HG02759 (cell line): ENCODE data around the gene RER1.

Experiments used
- ATAC-seq: cut with Tn5 transposase; IDR thresholded peaks from one replicate; pipeline ENCODE4 v1.9.1; 2021; ENCODE audit warnings: mild to moderate bottlenecking, moderate library complexity; ENCODE audit not compliant: unreplicated experiment

The RER1 gene

GRCh38 chr1:2375246-2375922, 16.3 kb upstream of the RER1 start:
- ATAC-seq: no peak

DNA sequence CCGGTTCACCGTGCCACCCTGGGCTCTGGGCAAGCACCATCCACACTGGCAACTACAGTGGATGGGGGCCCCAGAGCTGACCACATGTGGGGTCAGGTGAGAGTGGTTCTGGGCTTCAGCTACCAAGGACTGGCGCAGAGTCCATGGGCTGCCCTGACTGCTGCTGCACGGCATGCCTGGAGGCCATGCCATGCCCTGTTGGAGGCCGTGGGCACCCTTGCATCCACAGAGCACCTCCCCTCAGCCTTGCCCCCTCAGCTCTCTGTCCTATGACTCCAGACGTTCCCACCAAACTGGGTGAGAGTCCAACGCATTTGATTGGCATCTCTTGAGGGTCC, 15.7 kb upstream of the RER1 start:
- ATAC-seq: no peak

GRCh38 chr1:2376261-2376741, 15.3 kb upstream of the RER1 start:
- ATAC-seq: no peak

DNA sequence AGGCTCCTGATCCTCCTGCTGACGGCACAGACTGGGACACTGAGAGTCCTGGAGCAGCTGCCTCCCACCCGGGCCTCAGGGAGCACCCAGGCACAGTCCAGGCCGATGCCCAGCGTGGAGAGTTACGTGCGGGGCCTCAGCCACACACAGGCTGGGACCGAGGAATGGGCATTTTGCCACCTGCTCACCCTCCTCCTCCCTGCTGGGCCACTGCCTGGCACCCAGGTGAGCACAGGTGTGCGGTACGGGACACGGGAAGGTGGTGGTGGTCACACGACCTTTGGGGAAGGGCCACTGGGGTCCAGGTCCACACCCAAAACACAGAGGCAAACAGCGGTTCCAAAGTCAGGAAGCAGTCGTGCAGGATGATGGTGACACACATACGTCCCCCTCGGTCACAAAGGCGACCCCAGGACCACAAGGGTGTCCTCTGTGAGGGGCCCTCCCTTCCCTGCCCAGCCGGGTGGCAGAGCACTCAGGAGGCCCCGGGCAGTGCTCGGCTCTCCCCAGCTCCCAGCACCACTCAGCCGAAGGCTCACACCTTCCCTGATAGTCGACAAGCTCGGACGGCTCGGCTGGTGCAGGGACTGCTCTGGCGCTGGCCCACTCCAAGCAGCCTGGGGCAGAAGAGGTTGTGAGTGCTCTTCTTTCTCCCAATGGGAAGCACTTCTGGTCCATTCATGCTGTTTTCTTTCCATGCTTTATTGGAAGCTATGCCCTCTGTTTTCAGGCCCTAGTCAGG, 14.5 kb upstream of the RER1 start:
- ATAC-seq: no peak

- ATAC-seq: no peak
These were observed 13.7 kb upstream of the RER1 start for GRCh38 chr1:2377751-2378440.

DNA sequence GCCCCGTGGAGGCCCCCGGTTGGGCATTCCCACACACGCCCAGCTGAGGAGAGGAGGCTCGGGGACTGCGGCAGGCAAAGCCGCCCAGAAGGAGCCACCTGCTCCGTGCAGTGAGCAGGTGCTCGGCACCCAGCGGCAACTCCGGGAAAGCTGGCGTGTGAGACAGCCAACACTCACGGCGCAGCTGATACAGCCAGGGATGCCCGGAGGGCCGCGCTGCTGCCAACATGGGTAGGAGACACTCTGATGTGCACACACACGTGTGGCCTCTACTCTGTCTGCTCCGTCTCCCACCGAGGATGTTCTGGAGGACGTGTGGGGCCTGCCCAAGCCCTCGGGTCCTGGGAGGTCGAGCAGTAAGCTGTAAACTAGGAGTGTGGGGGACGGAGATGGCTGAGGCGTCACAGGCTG, 13.2 kb upstream of the RER1 start:
- ATAC-seq: no peak

DNA sequence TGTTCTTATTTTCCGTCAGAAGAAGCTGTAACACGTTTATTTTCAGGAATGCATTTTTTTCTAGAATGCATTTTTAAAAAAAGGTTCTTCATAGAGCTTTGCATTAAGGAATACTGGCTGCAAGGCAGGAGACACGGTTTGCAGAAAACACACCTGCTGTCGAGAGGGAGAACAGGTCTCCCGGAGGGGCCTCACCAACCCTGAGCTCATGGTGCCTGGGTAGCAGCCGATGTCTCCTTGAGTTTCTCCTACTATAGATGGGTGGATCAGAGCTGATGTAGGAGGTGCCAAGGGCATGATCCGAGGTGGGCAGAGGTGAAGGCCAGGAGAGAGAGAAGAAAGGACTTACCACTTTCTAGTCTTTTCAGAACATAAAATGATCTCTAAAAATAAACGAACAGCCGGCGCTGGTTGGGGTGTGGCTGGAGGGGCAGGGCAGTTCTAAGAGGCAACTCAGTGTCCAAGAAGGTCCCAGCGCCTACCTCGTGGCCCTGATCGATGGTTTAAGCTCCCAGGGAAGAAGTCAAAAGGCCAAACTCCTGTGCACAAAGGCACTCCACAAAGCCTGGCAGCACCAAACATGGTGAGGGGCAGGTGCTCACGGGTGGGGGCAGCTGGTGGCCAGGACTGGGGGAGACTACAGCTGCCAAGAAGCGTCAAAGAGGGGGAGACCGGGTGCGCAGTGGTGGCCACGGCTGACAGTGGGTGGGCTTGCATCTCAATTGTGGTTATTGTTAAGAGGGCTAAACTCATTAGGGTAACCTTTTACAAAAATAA, 12.5 kb upstream of the RER1 start:
- ATAC-seq: no peak

DNA sequence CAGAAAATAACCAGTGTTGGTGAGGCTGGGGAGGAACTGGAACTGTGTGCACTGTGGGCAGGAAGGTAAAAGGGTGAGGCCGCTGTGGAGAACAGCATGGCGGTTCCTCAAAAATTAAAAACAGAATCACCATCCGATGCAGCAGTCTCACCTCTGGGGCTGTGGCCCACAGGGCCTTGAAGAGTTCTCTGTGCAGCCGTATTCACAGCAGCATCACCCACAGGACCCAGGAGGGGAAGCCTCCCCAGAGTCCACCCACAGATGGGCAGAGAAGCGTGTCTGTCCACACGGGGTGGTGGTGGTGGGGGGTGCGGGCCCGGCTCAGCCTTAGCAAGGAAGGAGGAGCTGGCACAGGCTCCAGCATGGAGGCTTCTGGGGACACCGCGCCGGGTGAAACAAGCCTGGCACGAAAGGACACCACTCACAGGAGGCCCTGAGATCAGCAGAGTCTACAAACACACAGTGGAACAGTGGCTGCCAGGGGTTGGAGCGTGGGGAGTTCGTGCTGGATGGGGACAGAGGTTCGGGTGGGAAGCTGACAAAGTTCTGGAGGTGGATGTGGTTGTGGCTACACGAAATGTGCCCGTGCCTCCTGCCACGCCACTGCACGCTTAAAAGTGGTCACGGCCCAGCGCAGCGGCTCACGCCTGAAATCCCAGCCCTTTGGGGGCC, 11.8 kb upstream of the RER1 start:
- no peak for ATAC-seq

DNA sequence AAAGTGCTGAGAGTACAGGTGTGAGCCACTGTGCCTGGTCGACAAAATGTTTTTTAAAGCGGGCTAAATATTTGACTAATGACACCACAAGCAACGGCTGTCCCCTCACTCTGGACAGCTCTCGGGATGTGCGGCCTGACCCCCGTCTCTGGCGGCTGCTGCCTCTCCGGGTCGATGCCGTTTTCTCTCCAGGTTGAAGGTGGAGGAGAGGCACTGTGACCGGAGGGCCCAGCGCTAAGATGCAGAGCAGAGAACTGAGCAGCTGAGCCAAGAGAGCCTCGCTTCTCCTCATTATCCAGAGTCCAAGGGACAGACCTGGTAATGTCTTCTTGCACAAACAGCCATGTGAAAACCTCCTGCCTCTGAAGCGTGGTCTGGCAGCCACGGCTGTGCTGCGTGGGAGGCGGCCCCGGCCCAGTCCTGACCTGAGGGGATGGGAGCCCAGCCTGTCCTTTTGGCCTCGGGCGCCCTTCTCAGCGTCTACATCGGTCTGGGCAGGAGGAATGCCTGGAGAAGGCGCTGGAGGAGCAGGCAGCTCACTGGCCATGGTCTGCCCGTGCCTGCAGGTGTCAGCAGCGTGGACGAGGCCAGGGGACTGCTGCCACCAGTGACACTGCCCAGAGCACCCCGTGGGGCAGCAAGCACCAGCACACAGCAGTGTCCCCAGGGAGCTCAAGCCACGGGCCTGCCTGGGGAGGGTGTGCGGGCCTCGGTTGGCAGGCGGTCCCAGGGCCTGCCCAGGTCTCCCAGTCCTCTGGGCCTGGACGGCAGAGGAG, 10.6 kb upstream of the RER1 start:
- no peak for ATAC-seq

DNA sequence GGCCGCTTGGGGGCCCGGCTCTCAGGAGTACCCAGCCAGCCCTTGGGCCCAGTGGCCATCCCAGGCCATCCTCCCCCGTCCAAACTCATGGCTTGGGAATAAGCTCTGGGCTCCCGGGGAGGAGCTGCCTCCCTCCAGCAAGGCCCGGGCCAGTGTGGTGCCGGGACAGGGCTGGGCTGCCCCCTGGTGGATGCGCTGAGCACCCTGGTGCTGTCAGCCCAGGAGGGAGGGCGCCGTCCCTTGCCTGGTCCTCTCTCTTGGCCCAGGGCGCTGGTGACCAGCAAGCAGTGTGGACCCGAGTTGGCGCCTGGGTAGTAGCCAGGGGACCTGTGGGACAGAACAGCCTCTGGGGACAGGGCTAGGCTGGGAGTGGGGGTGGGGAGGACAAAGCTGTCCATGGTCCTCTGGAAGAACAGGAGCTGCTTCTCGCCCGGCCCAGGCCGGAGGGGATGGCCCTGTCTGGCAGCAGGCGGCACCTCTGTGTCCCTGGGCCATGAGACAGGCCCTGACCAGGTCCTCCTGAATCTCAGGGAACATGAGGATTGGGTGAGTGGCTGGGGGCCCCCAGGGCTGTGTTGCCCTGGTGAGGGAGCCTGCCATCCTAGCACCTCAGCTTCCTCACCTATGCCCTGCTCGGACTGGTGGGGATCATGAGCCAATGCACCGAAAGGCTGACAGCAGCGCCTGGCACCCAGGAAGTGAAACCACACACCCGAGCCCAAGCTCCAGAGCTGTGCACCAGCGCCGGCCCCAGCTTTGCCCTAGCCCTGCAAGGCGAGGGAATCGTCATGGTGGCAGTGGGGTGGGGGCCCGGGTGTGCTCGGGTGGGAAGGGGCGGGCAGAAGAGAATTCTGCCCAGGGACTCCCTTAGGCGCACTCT, 9.7 kb upstream of the RER1 start:
- ATAC-seq: peak; percentile 52

GRCh38 chr1:2382621-2383361, 8.8 kb upstream of the RER1 start:
- no peak for ATAC-seq

GRCh38 chr1:2383576-2383975, 8.1 kb upstream of the RER1 start:
- no peak for ATAC-seq

DNA sequence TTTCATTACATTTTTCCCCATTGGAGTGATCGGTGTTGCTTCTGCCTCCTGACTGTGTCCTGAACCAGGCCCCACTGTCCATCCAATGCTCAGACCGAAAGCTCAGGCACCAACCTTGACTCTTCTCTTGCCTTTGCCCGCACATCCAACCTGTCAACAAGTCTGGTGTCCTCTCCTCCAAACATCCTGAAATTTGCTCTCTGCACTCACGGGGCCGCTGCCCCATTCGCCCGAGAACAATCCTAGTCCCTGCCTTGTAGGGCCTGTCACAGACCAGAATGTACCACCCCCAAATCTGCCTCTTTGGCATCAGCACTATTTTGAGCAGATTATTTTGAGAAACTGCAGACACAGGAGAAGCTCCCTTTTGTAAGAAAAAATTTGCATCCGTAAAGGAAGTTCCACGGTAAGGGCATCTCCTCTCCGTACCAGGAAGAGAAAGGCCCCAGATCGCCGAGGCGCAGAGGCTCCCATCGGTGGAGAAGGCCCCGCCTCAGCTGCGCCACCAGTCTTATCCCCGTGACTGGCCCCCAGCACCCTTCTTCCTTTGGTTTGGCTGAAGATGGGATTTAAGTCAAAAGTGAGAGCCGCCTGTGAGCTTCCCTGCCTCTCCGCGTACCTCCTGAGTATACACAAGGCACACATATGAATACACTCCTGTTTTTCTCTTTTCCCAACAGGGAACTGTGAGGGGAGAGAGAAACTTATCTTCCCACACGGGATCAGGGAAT, 7.3 kb upstream of the RER1 start:
- ATAC-seq: no peak

- ATAC-seq: no peak
These were observed 6.6 kb upstream of the RER1 start for GRCh38 chr1:2384941-2385481.

DNA sequence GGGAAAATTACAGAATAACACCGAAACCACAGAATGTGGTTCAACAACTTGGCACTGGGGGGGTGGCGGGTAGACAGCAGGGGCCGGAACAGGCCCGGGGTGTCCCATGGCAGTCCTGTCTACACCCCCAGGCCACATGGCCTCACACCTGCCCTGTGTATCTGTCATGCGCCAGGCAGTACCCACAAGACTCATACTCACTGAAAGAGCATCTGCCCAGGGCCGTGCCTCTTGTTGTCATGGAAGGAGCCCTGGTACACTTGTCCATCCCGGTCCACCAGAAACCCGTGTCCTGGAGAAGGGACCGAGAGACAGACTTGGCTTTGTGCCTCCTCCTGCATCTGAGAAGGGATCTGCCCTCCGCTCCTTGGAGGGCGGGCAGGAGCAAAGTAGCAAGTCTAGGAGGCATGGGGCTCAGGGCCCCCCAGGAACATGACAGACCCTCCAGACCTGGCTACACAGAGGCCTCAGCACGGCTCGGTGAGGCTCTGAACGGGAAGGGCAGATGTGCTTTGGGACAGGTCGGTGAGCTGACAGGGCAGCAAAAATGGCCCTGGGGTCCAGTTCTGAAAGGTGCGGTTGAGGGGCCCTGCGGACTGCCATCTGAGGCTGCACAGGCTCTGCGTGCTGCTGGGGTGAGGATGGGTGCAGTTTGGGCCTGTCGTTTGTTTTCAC, 5.9 kb upstream of the RER1 start:
- ATAC-seq: no peak

- ATAC-seq: no peak
These were observed 4.7 kb upstream of the RER1 start for GRCh38 chr1:2386636-2387611.
